ENCODE results near the gene SUPT5H. TPM values are rescaled to one million over a fixed set of nuclear protein-coding genes. Genes with fewer than 3 reads are reported as not detected.

SUPT5H gene
- total RNA-seq, 1 donor from 2014 or later, result 140 TPM

GRCh38 chr19:39434123-39435076, 11.0 kb upstream of the SUPT5H start:
- H3K9me3 Mint-ChIP-seq, result no peaks in the 10 kb centered on the region
- peak overlapping the region; percentile 81 for H3K27ac Mint-ChIP-seq (ENCODE audit: unreplicated experiment)
- H3K27me3 Mint-ChIP-seq (ENCODE audit: low read depth), result peaks cover 12% of the 10 kb centered on the region
- H3K4me3 Mint-ChIP-seq, result peak overlapping the region; percentile 100
- TF ChIP-seq, protein P1, sequence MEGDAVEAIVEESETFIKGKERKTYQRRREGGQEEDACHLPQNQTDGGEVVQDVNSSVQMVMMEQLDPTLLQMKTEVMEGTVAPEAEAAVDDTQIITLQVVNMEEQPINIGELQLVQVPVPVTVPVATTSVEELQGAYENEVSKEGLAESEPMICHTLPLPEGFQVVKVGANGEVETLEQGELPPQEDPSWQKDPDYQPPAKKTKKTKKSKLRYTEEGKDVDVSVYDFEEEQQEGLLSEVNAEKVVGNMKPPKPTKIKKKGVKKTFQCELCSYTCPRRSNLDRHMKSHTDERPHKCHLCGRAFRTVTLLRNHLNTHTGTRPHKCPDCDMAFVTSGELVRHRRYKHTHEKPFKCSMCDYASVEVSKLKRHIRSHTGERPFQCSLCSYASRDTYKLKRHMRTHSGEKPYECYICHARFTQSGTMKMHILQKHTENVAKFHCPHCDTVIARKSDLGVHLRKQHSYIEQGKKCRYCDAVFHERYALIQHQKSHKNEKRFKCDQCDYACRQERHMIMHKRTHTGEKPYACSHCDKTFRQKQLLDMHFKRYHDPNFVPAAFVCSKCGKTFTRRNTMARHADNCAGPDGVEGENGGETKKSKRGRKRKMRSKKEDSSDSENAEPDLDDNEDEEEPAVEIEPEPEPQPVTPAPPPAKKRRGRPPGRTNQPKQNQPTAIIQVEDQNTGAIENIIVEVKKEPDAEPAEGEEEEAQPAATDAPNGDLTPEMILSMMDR (conservative IDR thresholded peaks at IDR 0.05), result no peak
- no peak for DNase-seq (ENCODE audit: low read depth, low spot score)
- H3K4me1 Mint-ChIP-seq, result peaks cover 31% of the 10 kb centered on the region
- H3K36me3 Mint-ChIP-seq (ENCODE audit: low read depth), result peaks cover 17% of the 10 kb centered on the region

- Mint-ChIP-seq H3K27me3 (ENCODE audit: low read depth) (peaks cover 10% of the 10 kb centered on the region), H3K27ac (ENCODE audit: unreplicated experiment) (peak within 1 kb of the TSS; percentile 100), H3K36me3 (ENCODE audit: low read depth) (peaks cover 15% of the 10 kb centered on the region), H3K9me3 (no peaks in the 10 kb centered on the region), H3K4me1 (peaks cover 34% of the 10 kb centered on the region), H3K4me3 (peak within 1 kb of the TSS; percentile 100)
- TF ChIP-seq, protein P1 (conservative IDR thresholded peaks at IDR 0.05), result no peak
- DNase-seq (ENCODE audit: low read depth, low spot score), result peak; percentile 98
Measured at GRCh38 chr19:39435499-39436349, 9.7 kb upstream of the SUPT5H start, which contains the start of gene RPS16. RPS16 (minus strand) TSS chr19:39435949; CDS start chr19:39435895, 54 bp downstream.

GRCh38 chr19:39436350-39436716, 9.0 kb upstream of the SUPT5H start:
- no peak for DNase-seq (ENCODE audit: low read depth, low spot score)
- Mint-ChIP-seq H3K4me3 (peak overlapping the region; percentile 100), H3K36me3 (ENCODE audit: low read depth) (peaks cover 15% of the 10 kb centered on the region), H3K4me1 (peaks cover 32% of the 10 kb centered on the region), H3K9me3 (no peaks in the 10 kb centered on the region), H3K27me3 (ENCODE audit: low read depth) (peaks cover 10% of the 10 kb centered on the region), H3K27ac (ENCODE audit: unreplicated experiment) (peak overlapping the region; percentile 97)
- TF ChIP-seq, protein P1 (conservative IDR thresholded peaks at IDR 0.05), result no peak

DNA sequence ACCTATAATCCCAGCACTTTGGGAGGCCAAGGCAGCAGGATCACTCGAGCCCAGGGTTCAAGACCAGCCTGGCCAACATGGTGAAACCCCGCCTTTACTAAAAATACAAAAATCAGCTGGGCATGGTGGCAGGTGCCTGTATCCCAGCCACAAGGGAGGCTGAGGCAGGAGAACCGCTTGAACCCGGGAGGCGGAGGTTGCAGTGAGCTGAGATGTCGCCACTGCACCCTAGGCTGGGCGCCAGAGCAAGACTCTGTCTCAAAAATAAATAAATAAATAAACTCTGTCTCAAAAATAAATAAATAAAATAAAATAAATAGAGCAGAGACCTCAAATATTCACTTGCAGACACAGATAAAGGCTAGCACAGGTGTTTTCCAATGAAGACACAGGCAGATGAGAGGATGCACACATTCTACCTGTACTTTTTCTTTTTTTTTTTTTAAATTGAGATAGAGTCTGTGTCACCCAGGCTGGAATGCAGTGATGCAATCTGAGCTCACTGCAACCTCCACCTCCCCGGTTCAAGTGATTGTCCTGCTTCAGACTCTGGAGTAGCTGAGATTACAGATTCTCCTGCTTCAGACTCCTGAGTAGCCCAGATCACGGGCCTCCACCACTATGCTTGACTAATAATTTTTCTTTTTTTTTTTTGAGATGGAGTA, 7.0 kb upstream of the SUPT5H start:
- Mint-ChIP-seq H3K27me3 (ENCODE audit: low read depth) (peaks cover 10% of the 10 kb centered on the region), H3K4me1 (peaks cover 32% of the 10 kb centered on the region), H3K27ac (ENCODE audit: unreplicated experiment) (no peak overlapping the region)

More for the DNA sequence above, 7.0 kb upstream of the SUPT5H start:
- TF ChIP-seq, protein P1 (conservative IDR thresholded peaks at IDR 0.05), result no peak
- no peak for DNase-seq (ENCODE audit: low read depth, low spot score)
- Mint-ChIP-seq H3K36me3 (ENCODE audit: low read depth) (peaks cover 12% of the 10 kb centered on the region), H3K9me3 (no peaks in the 10 kb centered on the region), H3K4me3 (no peak overlapping the region)
